Renal pelvis (tissue), 4 donors: ENCODE measurements around the gene CDK4. TPM values are rescaled to one million over a fixed set of nuclear protein-coding genes. Genes with fewer than 3 reads are reported as not detected.
A peak's percentile ranks its signal among the peaks of the same experiment; 100 is the strongest.

Experiments
- DNase-seq: peaks from one replicate; pipeline ENCODE4 v3.0.0-alpha.2; 2013
- polyA plus RNA-seq, 3 donors: library from polyadenylated mRNA; unstranded; fragments of 120-200 nt; gene quantifications; one replicate each; pipeline ENCODE4 v1.2.1, GENCODE V29; 2013; ENCODE audit not compliant: insufficient read length in 3 of 3

The CDK4 gene
- polyA plus RNA-seq, 3 donors: 244 to 266 (median 256) TPM

- DNase-seq: no peak
Observed at GRCh38 chr12:57759360-57759980, 7.4 kb upstream of the CDK4 start.

- no peak for DNase-seq
Observed at GRCh38 chr12:57758552-57759359, 6.6 kb upstream of the CDK4 start.

GRCh38 chr12:57757771-57758170, 5.7 kb upstream of the CDK4 start:
- no peak for DNase-seq

- no peak for DNase-seq
Observed at GRCh38 chr12:57756406-57757341, 4.6 kb upstream of the CDK4 start.

GRCh38 chr12:57755454-57756372, 3.6 kb upstream of the CDK4 start:
- DNase-seq: no peak

GRCh38 chr12:57755194-57755453, 3.0 kb upstream of the CDK4 start:
- DNase-seq: no peak

GRCh38 chr12:57754411-57755193, 2.5 kb upstream of the CDK4 start, which contains the start of gene MARCHF9:
MARCHF9 (plus strand) TSS chr12:57755103; CDS start chr12:57755529, 426 bp downstream.
- no peak for DNase-seq

GRCh38 chr12:57753756-57754337, 1.7 kb upstream of the CDK4 start:
- DNase-seq: no peak

GRCh38 chr12:57752668-57753000, 524 bp upstream of the CDK4 start:
- no peak for DNase-seq

GRCh38 chr12:57751432-57751787, 700 bp downstream of the CDK4 start:
- no peak for DNase-seq

- no peak for DNase-seq
Observed at GRCh38 chr12:57750561-57751431, 1.3 kb downstream of the CDK4 start.

- DNase-seq: no peak
Observed at GRCh38 chr12:57749061-57749460, 3.0 kb downstream of the CDK4 start.

- DNase-seq: no peak
Observed at GRCh38 chr12:57746025-57746424, 6.1 kb downstream of the CDK4 start.

GRCh38 chr12:57745485-57745881, 6.6 kb downstream of the CDK4 start:
- DNase-seq: no peak

- DNase-seq: peak; percentile 99
Observed at GRCh38 chr12:57744777-57745484, 7.2 kb downstream of the CDK4 start, which contains the start of gene TSPAN31. TSPAN31 (plus strand) TSS chr12:57745039; CDS start chr12:57745155, 116 bp downstream.

- DNase-seq: no peak
Observed at GRCh38 chr12:57744194-57744776, 7.8 kb downstream of the CDK4 start.

- no peak for DNase-seq
Observed at GRCh38 chr12:57743769-57744168, 8.3 kb downstream of the CDK4 start.
